Measurements from ENCODE around the gene PCSK2.

The PCSK2 gene, protein sequence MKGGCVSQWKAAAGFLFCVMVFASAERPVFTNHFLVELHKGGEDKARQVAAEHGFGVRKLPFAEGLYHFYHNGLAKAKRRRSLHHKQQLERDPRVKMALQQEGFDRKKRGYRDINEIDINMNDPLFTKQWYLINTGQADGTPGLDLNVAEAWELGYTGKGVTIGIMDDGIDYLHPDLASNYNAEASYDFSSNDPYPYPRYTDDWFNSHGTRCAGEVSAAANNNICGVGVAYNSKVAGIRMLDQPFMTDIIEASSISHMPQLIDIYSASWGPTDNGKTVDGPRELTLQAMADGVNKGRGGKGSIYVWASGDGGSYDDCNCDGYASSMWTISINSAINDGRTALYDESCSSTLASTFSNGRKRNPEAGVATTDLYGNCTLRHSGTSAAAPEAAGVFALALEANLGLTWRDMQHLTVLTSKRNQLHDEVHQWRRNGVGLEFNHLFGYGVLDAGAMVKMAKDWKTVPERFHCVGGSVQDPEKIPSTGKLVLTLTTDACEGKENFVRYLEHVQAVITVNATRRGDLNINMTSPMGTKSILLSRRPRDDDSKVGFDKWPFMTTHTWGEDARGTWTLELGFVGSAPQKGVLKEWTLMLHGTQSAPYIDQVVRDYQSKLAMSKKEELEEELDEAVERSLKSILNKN

GRCh38 chr20:17226410-17227218 lies at the start of gene PCSK2:
Gene PCSK2, plus strand, starts transcription at chr20:17227040. Its CDS starts 266 bp downstream, at chr20:17227306.
- H3K27ac ChIP-seq = no peak within 1 kb of the TSS
- no peak for TF ChIP-seq ZFX (IDR thresholded peaks at IDR 0.05)

DNA sequence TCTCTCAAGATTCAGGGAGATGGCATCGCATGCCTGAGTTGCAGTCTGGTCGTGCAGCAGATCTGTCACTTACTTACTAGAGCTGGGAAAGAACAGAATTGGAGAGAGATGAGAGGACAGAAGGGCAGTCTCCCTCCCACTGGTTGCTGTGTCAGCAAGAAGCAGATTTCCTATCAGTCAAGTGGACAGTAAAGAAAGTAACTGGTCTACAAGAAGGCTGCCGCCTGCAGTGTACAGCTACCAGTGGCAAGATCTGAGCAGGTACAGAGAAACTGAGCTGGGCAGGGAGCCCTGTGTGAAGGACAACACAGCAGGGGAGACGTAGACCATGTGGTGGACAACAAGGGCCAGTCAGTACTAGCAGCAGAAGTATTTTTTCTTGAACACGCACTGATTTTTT lies 49.5 kb upstream of the PCSK2 start:
- no peak overlapping the region for H3K27ac ChIP-seq
- TF ChIP-seq, protein P1, sequence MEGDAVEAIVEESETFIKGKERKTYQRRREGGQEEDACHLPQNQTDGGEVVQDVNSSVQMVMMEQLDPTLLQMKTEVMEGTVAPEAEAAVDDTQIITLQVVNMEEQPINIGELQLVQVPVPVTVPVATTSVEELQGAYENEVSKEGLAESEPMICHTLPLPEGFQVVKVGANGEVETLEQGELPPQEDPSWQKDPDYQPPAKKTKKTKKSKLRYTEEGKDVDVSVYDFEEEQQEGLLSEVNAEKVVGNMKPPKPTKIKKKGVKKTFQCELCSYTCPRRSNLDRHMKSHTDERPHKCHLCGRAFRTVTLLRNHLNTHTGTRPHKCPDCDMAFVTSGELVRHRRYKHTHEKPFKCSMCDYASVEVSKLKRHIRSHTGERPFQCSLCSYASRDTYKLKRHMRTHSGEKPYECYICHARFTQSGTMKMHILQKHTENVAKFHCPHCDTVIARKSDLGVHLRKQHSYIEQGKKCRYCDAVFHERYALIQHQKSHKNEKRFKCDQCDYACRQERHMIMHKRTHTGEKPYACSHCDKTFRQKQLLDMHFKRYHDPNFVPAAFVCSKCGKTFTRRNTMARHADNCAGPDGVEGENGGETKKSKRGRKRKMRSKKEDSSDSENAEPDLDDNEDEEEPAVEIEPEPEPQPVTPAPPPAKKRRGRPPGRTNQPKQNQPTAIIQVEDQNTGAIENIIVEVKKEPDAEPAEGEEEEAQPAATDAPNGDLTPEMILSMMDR (conservative IDR thresholded peaks at IDR 0.05) = no peak
- no peak for TF ChIP-seq ZFX (IDR thresholded peaks at IDR 0.05)

GRCh38 chr20:17179840-17180239 lies 47.0 kb upstream of the PCSK2 start:
- H3K27ac ChIP-seq = no peak overlapping the region
- TF ChIP-seq ZFX (IDR thresholded peaks at IDR 0.05) = no peak
- TF ChIP-seq, protein P1 (conservative IDR thresholded peaks at IDR 0.05) = no peak

- TF ChIP-seq, protein P1 (conservative IDR thresholded peaks at IDR 0.05) = no peak
- no peak for TF ChIP-seq ZFX (IDR thresholded peaks at IDR 0.05)
- no peak overlapping the region for H3K27ac ChIP-seq
Observed at GRCh38 chr20:17189976-17190695, 36.7 kb upstream of the PCSK2 start.

GRCh38 chr20:17197041-17197440 lies 29.8 kb upstream of the PCSK2 start:
- TF ChIP-seq, protein P1 (conservative IDR thresholded peaks at IDR 0.05) = no peak
- no peak for TF ChIP-seq ZFX (IDR thresholded peaks at IDR 0.05)
- H3K27ac ChIP-seq = no peak overlapping the region

GRCh38 chr20:17202030-17202429 lies 24.8 kb upstream of the PCSK2 start:
- TF ChIP-seq ZFX (IDR thresholded peaks at IDR 0.05) = no peak
- TF ChIP-seq, protein P1 (conservative IDR thresholded peaks at IDR 0.05) = no peak
- H3K27ac ChIP-seq = no peak overlapping the region

DNA sequence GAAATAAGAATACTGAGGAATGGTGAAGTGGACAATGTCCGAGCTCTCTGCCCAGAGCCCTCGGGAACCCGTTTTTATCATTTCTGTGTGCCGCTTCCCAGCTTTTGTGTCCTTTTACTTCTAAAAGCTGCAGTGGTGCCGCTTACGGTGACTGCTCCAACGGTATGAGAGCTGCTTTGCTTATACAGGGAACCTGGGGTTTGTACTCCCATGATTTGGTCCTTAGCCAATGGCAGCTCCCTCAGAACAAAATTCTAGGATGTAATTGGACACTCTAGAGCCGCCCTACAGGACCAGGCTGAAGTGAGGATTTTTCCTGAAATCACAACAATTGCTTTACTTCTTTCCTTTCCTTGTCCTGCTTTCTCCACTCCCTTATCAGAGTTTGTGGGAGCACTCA lies 24.2 kb upstream of the PCSK2 start:
- no peak overlapping the region for H3K27ac ChIP-seq
- TF ChIP-seq, protein P1 (conservative IDR thresholded peaks at IDR 0.05) = no peak
- TF ChIP-seq ZFX (IDR thresholded peaks at IDR 0.05) = no peak
